H1 (cell line): ENCODE results near the gene STX16. TPM values are rescaled to one million over a fixed set of nuclear protein-coding genes. Genes with fewer than 3 reads are reported as not detected.

Experiments
- EZH2 ChIP-seq: fragments of 200-600 bp; sonication (generic); IDR thresholded peaks from 2 replicates; pipeline ENCODE4 v1.7.1; 2012; ENCODE audit warnings: low read depth, mild to moderate bottlenecking, moderate library complexity, low read length, inconsistent platforms; ENCODE audit not compliant: severe bottlenecking
- GTF2F1 ChIP-seq: IDR thresholded peaks from 2 replicates; pipeline ENCODE4 v1.6.1; 2012; ENCODE audit warnings: low read depth, low read length, improper control_type of control experiment, borderline replicate concordance
- JUN ChIP-seq: IDR thresholded peaks from 2 replicates; pipeline ENCODE4 v1.6.1; 2011; ENCODE audit warnings: low read depth, mild to moderate bottlenecking, improper control_type of control experiment, low read length
- POLR2A ChIP-seq, 2 experiments: IDR thresholded peaks; 1 replicate in 1 of 2; 2 replicates in 1 of 2; pipeline ENCODE4 v1.6.1; 2011; ENCODE audit warnings: low read depth in 2 of 2, low read length in 2 of 2, mild to moderate bottlenecking in 2 of 2; ENCODE audit errors: control extremely low read depth in 1 of 2
- POLR2AphosphoS5 ChIP-seq: IDR thresholded peaks from 2 replicates; pipeline ENCODE4 v1.6.1; 2011; ENCODE audit warnings: low read depth, low read length
- RFX5 ChIP-seq: IDR thresholded peaks from 2 replicates; pipeline ENCODE4 v1.6.1; 2011; ENCODE audit warnings: low read depth, low read length, improper control_type of control experiment, borderline replicate concordance
- SAP30 ChIP-seq: fragments of 300-600 bp; sonication (generic); IDR thresholded peaks from 2 replicates; pipeline ENCODE4 v1.7.1; 2012; ENCODE audit warnings: low read length, moderate library complexity, mild to moderate bottlenecking, inconsistent platforms; ENCODE audit not compliant: insufficient read depth, insufficient replicate concordance
- SP1 ChIP-seq: IDR thresholded peaks from 2 replicates; pipeline ENCODE4 v1.6.1; 2011; ENCODE audit warnings: low read depth, low read length
- TBP ChIP-seq: IDR thresholded peaks from 2 replicates; pipeline ENCODE4 v1.6.1; 2011; ENCODE audit warnings: low read depth, low read length, improper control_type of control experiment
- TCF12 ChIP-seq: IDR thresholded peaks from 2 replicates; pipeline ENCODE4 v1.6.1; 2011; ENCODE audit warnings: low read depth, mild to moderate bottlenecking, low read length
- polyA plus RNA-seq, 7 experiments: library from polyadenylated mRNA; depleted of rRNA in 3 of 7; stranded (reverse) in 5 of 7; unstranded in 2 of 7; fragments of >200 nt in 5 of 7; fragments of 200-250 nt in 2 of 7; gene quantifications; 1 replicate in 5 of 7; 2 replicates in 1 of 7; 4 replicates in 1 of 7; pipeline versions ENCODE4 v1.2.1 to v1.2.3, GENCODE V29; 2011 to 2013; ENCODE audit warnings: missing spikeins in 2 of 7, mixed read lengths in 2 of 7
- total RNA-seq: library from RNA; stranded (reverse); fragmentation: NEBNext Ultra II Directional; extraction: Animal tissue kit (Norgen Biotek cat#: 25700); gene quantifications from 2 replicates; pipeline ENCODE4 v1.2.1, GENCODE V29; 2021
- TF ChIP-seq, protein P1 (sequence below), 3 experiments: IDR thresholded peaks; 1 replicate in 2 of 3; 2 replicates in 1 of 3; pipeline versions ENCODE4 v1.5.1 to v1.6.1; 2011; ENCODE audit warnings: low read length in 3 of 3, mild to moderate bottlenecking in 3 of 3, inconsistent platforms in 2 of 3, low read depth in 1 of 3, moderate library complexity in 1 of 3; ENCODE audit not compliant: insufficient read depth in 1 of 3; ENCODE audit errors: control extremely low read depth in 1 of 3

Gene STX16
- total and polyA plus RNA-seq, 2 of the 8 experiments (the other 6 are each of a cell fraction or from before 2014, with no cell fraction given): 45.2 to 61.6 TPM

DNA sequence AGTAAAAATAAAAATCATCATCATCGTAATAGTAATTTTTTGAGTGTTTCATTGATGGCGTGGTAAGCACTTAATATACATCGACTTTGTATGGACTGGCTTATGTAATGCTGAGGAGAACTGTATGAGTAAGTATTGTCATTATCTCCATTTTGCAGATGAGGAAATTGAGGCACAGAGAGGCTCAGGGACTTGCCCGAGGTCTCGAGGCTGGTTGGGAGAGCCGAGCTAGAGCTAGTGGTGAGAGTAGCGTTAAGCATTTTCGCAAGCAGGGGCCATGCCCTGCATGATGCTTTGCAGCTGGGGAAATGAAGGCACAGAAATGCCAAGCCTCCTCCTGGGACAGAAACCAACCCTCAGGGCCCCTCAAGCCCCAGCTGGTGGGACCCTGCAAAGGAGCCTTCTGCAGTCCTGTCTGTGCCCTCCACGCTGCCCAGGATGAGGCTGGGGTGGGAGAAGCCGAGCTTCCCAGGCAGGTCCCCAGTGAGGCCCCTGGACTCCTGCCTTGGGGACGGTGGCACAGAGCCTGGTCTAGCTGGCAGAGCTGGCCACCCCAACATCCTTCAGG is 31.1 kb upstream of the STX16 start (continued):
- TF ChIP-seq, protein P1, sequence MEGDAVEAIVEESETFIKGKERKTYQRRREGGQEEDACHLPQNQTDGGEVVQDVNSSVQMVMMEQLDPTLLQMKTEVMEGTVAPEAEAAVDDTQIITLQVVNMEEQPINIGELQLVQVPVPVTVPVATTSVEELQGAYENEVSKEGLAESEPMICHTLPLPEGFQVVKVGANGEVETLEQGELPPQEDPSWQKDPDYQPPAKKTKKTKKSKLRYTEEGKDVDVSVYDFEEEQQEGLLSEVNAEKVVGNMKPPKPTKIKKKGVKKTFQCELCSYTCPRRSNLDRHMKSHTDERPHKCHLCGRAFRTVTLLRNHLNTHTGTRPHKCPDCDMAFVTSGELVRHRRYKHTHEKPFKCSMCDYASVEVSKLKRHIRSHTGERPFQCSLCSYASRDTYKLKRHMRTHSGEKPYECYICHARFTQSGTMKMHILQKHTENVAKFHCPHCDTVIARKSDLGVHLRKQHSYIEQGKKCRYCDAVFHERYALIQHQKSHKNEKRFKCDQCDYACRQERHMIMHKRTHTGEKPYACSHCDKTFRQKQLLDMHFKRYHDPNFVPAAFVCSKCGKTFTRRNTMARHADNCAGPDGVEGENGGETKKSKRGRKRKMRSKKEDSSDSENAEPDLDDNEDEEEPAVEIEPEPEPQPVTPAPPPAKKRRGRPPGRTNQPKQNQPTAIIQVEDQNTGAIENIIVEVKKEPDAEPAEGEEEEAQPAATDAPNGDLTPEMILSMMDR (IDR thresholded peaks at IDR 0.05; ENCODE audit: control extremely low read depth in 1 of 3, insufficient read depth in 1 of 3, low read depth in 1 of 3, low read length in 3 of 3): no peak
- TF ChIP-seq TBP: peak; percentile 92
- peak; percentile 99 for TF ChIP-seq POLR2AphosphoS5
- TF ChIP-seq GTF2F1: peak; percentile 91
- TF ChIP-seq JUN: no peak
- TF ChIP-seq POLR2A (IDR thresholded peaks at IDR 0.05; ENCODE audit: control extremely low read depth in 1 of 2, low read depth in 2 of 2, low read length in 2 of 2): peak in 1 of 2 experiments; percentile 98; a peak in 2 of 3 replicates
- no peak for TF ChIP-seq SAP30
- TF ChIP-seq RFX5: no peak
- TF ChIP-seq TCF12: no peak
- TF ChIP-seq SP1: peak; percentile 26; the same call in 1 of the 2 replicates
- no peak for TF ChIP-seq EZH2
